ENCODE results near the gene PTPRA. TPM values are rescaled to one million over a fixed set of nuclear protein-coding genes. Genes with fewer than 3 reads are reported as not detected.

Gene PTPRA
- total and polyA plus RNA-seq, 9 of the 15 experiments (the other 6 are each of a cell fraction or from before 2014, with no cell fraction given): 3.4 to 80.5 (median 28.0) TPM

DNA sequence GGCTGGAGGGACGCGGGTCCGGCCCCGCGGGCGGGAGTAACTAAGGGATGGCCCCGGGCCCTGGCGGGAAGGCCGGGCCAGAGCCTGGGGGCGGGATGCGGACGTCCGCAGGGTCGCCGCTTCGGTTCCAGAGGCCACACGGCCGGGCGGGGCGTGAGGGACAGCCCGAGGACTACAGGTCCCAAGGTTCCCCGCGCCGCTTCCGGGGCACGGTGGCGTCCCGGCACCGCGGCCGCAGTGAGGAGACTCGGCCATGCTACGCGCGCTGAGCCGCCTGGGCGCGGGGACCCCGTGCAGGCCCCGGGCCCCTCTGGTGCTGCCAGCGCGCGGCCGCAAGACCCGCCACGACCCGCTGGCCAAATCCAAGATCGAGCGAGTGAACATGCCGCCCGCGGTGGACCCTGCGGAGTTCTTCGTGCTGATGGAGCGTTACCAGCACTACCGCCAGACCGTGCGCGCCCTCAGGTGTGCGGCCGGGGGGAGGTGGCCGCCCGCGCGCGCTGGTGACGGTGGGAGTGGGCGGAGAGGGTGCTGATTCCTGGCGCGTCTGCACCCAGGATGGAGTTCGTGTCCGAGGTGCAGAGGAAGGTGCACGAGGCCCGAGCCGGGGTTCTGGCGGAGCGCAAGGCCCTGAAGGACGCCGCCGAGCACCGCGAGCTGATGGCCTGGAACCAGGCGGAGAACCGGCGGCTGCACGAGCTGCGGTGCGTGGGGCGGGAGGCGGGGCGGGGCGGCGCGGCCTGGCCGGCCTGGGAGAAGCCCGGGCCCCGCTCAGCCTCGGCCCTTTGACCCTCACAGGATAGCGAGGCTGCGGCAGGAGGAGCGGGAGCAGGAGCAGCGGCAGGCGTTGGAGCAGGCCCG is 172.8 kb downstream of the PTPRA start, which contains the start of gene MRPS26 (continued):
- TF ChIP-seq CEBPB (tag; IDR thresholded peaks at IDR 0.05) (no peak), CREB3L1 (IDR thresholded peaks at IDR 0.05; ENCODE audit: borderline replicate concordance, low read depth) (peak; percentile 72; the same call in 1 of the 2 replicates), CREB1 (IDR thresholded peaks at IDR 0.05) (peak; percentile 70; the same call in 1 of the 2 replicates), CREB1 (CRISPR knock-in tag; IDR thresholded peaks at IDR 0.05) (peak; percentile 72), ATF7 (IDR thresholded peaks at IDR 0.05) (peak; percentile 42; the same call in 1 of the 2 replicates), TEAD1 (CRISPR knock-in tag; IDR thresholded peaks at IDR 0.05) (peak in 1 of 2 experiments; percentile 85; a peak in 2 of 4 replicates), ILF3 (IDR thresholded peaks at IDR 0.05; ENCODE audit: borderline replicate concordance) (no peak), MTA2 (IDR thresholded peaks at IDR 0.05; ENCODE audit: low read depth) (no peak), NCOA2 (IDR thresholded peaks at IDR 0.05; ENCODE audit: partially characterized antibody in 2 of 2) (no peak), ZNF785 (CRISPR knock-in tag; IDR thresholded peaks at IDR 0.05) (no peak), SMAD4 (CRISPR knock-in tag; conservative IDR thresholded peaks at IDR 0.05) (no peak), ZNF184 (CRISPR knock-in tag; IDR thresholded peaks at IDR 0.05) (no peak), BCOR (IDR thresholded peaks at IDR 0.05) (no peak), SMAD1 (IDR thresholded peaks at IDR 0.05; ENCODE audit: low read depth, low read length, partially characterized antibody) (no peak), NR4A1 (CRISPR knock-in tag; IDR thresholded peaks at IDR 0.05) (no peak), NR4A1 (tag; IDR thresholded peaks at IDR 0.05) (no peak)
- TF ChIP-seq, protein P1, sequence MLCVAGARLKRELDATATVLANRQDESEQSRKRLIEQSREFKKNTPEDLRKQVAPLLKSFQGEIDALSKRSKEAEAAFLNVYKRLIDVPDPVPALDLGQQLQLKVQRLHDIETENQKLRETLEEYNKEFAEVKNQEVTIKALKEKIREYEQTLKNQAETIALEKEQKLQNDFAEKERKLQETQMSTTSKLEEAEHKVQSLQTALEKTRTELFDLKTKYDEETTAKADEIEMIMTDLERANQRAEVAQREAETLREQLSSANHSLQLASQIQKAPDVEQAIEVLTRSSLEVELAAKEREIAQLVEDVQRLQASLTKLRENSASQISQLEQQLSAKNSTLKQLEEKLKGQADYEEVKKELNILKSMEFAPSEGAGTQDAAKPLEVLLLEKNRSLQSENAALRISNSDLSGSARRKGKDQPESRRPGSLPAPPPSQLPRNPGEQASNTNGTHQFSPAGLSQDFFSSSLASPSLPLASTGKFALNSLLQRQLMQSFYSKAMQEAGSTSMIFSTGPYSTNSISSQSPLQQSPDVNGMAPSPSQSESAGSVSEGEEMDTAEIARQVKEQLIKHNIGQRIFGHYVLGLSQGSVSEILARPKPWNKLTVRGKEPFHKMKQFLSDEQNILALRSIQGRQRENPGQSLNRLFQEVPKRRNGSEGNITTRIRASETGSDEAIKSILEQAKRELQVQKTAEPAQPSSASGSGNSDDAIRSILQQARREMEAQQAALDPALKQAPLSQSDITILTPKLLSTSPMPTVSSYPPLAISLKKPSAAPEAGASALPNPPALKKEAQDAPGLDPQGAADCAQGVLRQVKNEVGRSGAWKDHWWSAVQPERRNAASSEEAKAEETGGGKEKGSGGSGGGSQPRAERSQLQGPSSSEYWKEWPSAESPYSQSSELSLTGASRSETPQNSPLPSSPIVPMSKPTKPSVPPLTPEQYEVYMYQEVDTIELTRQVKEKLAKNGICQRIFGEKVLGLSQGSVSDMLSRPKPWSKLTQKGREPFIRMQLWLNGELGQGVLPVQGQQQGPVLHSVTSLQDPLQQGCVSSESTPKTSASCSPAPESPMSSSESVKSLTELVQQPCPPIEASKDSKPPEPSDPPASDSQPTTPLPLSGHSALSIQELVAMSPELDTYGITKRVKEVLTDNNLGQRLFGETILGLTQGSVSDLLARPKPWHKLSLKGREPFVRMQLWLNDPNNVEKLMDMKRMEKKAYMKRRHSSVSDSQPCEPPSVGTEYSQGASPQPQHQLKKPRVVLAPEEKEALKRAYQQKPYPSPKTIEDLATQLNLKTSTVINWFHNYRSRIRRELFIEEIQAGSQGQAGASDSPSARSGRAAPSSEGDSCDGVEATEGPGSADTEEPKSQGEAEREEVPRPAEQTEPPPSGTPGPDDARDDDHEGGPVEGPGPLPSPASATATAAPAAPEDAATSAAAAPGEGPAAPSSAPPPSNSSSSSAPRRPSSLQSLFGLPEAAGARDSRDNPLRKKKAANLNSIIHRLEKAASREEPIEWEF (CRISPR knock-in tag; IDR thresholded peaks at IDR 0.05): no peak
- TF ChIP-seq, protein P2, sequence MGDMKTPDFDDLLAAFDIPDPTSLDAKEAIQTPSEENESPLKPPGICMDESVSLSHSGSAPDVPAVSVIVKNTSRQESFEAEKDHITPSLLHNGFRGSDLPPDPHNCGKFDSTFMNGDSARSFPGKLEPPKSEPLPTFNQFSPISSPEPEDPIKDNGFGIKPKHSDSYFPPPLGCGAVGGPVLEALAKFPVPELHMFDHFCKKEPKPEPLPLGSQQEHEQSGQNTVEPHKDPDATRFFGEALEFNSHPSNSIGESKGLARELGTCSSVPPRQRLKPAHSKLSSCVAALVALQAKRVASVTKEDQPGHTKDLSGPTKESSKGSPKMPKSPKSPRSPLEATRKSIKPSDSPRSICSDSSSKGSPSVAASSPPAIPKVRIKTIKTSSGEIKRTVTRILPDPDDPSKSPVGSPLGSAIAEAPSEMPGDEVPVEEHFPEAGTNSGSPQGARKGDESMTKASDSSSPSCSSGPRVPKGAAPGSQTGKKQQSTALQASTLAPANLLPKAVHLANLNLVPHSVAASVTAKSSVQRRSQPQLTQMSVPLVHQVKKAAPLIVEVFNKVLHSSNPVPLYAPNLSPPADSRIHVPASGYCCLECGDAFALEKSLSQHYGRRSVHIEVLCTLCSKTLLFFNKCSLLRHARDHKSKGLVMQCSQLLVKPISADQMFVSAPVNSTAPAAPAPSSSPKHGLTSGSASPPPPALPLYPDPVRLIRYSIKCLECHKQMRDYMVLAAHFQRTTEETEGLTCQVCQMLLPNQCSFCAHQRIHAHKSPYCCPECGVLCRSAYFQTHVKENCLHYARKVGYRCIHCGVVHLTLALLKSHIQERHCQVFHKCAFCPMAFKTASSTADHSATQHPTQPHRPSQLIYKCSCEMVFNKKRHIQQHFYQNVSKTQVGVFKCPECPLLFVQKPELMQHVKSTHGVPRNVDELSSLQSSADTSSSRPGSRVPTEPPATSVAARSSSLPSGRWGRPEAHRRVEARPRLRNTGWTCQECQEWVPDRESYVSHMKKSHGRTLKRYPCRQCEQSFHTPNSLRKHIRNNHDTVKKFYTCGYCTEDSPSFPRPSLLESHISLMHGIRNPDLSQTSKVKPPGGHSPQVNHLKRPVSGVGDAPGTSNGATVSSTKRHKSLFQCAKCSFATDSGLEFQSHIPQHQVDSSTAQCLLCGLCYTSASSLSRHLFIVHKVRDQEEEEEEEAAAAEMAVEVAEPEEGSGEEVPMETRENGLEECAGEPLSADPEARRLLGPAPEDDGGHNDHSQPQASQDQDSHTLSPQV (IDR thresholded peaks at IDR 0.05): no peak

Data from K562 (cell line).